NCI-H446 (cell line): Measurements from ENCODE around the gene IL31.
A peak's percentile ranks its signal among the peaks of the same experiment; 100 is the strongest.
"Not testable (repeated sequence)": the region's sequence is repeated elsewhere in the genome, so short reads cannot be mapped to it uniquely, and the experiment has no call there.

ENCODE experiments used
- DNase-seq, 2 experiments: peaks; one replicate each; lab custom pipeline; 2025; lab: John Stamatoyannopoulos, UW

The IL31 gene

GRCh38 chr12:122174155-122174845 is at the start of gene IL31:
Gene IL31 (minus strand): TSS chr12:122174221. CDS start chr12:122174172, 49 bp downstream.
- no peak for DNase-seq

- DNase-seq: no peak
These were observed 42.4 kb upstream of the IL31 start for GRCh38 chr12:122216445-122216844.

- peak in 1 of 2 experiments; percentile 3 for DNase-seq
These were observed 41.8 kb upstream of the IL31 start for GRCh38 chr12:122215771-122216170.

- no peak for DNase-seq
These were observed 34.2 kb upstream of the IL31 start for GRCh38 chr12:122208073-122208820.

- no peak for DNase-seq
These were observed 33.4 kb upstream of the IL31 start for GRCh38 chr12:122207391-122207790.

- DNase-seq: no peak
These were observed 33.0 kb upstream of the IL31 start for GRCh38 chr12:122206976-122207375.

- no peak for DNase-seq
These were observed 32.3 kb upstream of the IL31 start for GRCh38 chr12:122206111-122206881.

GRCh38 chr12:122205053-122205925 is 31.3 kb upstream of the IL31 start:
- peak in 1 of 2 experiments; percentile 10 for DNase-seq

- DNase-seq: no peak
These were observed 30.4 kb upstream of the IL31 start for GRCh38 chr12:122204167-122205052.

- DNase-seq: peak in 1 of 2 experiments; percentile 73
These were observed 29.5 kb upstream of the IL31 start, which contains the start of gene B3GNT4 for GRCh38 chr12:122203301-122204166. Gene B3GNT4 (plus strand): TSS chr12:122203709. CDS start chr12:122204619, 910 bp downstream.

- DNase-seq: not testable (repeated sequence)
These were observed 28.8 kb upstream of the IL31 start for GRCh38 chr12:122202811-122203210.

GRCh38 chr12:122202017-122202416 is 28.0 kb upstream of the IL31 start:
- no peak for DNase-seq

GRCh38 chr12:122201381-122201780 is 27.4 kb upstream of the IL31 start:
- no peak for DNase-seq

GRCh38 chr12:122200541-122201175 is 26.6 kb upstream of the IL31 start:
- no peak for DNase-seq

- DNase-seq: no peak
These were observed 25.7 kb upstream of the IL31 start for GRCh38 chr12:122199484-122200355.

GRCh38 chr12:122197612-122197966 is 23.6 kb upstream of the IL31 start:
- DNase-seq: no peak

GRCh38 chr12:122195405-122195804 is 21.4 kb upstream of the IL31 start:
- DNase-seq: no peak

- DNase-seq: no peak
These were observed 20.8 kb upstream of the IL31 start for GRCh38 chr12:122194804-122195203.
